Bronchial epithelial cell (primary cell): Measurements from ENCODE around the gene TOP1. TPM values are rescaled to one million over a fixed set of nuclear protein-coding genes. Genes with fewer than 3 reads are reported as not detected.

Source experiments
- DNase-seq: peaks from one replicate; pipeline ENCODE4 v3.0.0-alpha.2; 2010; ENCODE audit warnings: low read depth
- FAIRE-seq: peaks from 2 replicates; lab custom pipeline; 2011; peaks lifted over from hg19 to GRCh38; lab: Jason Lieb, UNC
- H3K27me3 ChIP-seq: 2 replicates; pipeline ENCODE4 v1.5.1; 2011; ENCODE audit warnings: low read length; ENCODE audit not compliant: control insufficient read depth, insufficient read depth
- H3K36me3 ChIP-seq: 2 replicates; pipeline ENCODE4 v1.5.1; 2011; ENCODE audit warnings: low read length; ENCODE audit not compliant: control insufficient read depth, insufficient read depth
- H3K4me3 ChIP-seq: 2 replicates; pipeline ENCODE4 v1.5.1; 2011; ENCODE audit warnings: mild to moderate bottlenecking, low read depth, low read length, control low read depth
- total RNA-seq: library from RNA; depleted of rRNA; stranded (reverse); fragments of >200 nt; gene quantifications from 2 replicates; pipeline ENCODE4 v1.2.1, GENCODE V29; 2014
- TF ChIP-seq, protein P1 (sequence below): IDR thresholded peaks from 2 replicates; pipeline ENCODE4 v1.5.1; 2011; ENCODE audit warnings: mild to moderate bottlenecking, moderate library complexity, low read length, control low read depth, inconsistent platforms; ENCODE audit not compliant: insufficient read depth, severe bottlenecking

TOP1 gene
- total RNA-seq, 1 donor from 2014 or later = 18.2 TPM

DNA sequence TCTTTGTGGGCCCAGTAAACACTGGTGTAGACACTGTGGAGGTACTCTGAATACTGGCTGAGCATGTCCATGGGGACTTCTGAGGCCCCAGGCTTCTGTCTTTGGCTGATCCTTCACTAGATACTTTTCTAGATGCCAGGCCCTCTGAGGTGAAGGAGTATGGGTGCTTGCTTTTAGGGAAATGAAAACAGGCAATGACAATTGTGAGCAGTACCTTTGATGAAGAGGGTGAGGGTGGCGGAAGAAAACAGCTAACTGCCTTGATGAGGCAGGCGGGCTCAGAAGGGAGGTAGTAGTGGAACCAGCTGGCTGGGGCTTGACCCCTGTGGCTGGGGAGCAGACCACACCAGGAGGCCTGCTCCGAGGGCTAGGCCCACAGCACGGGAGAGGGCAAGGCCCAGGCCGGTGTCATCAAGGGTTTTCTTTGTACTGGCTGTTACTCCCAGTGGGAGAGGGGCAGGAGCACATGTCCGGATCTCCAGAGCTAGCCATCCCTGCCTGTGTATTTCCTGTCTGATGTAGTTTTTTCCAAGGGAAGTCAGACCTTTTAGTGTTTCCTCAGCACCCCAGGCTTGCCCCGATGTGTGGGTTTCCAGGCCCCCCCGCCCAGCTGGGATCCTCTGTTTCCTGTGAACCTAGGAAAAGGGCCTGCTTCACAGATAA lies 112.7 kb downstream of the TOP1 start:
- H3K27me3 ChIP-seq = no peaks in the 10 kb centered on the region
- H3K4me3 ChIP-seq = no peak overlapping the region
- FAIRE-seq = no peak
- TF ChIP-seq, protein P1, sequence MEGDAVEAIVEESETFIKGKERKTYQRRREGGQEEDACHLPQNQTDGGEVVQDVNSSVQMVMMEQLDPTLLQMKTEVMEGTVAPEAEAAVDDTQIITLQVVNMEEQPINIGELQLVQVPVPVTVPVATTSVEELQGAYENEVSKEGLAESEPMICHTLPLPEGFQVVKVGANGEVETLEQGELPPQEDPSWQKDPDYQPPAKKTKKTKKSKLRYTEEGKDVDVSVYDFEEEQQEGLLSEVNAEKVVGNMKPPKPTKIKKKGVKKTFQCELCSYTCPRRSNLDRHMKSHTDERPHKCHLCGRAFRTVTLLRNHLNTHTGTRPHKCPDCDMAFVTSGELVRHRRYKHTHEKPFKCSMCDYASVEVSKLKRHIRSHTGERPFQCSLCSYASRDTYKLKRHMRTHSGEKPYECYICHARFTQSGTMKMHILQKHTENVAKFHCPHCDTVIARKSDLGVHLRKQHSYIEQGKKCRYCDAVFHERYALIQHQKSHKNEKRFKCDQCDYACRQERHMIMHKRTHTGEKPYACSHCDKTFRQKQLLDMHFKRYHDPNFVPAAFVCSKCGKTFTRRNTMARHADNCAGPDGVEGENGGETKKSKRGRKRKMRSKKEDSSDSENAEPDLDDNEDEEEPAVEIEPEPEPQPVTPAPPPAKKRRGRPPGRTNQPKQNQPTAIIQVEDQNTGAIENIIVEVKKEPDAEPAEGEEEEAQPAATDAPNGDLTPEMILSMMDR = no peak
- H3K36me3 ChIP-seq = peaks cover 1% of the 10 kb centered on the region
- no peak for DNase-seq

DNA sequence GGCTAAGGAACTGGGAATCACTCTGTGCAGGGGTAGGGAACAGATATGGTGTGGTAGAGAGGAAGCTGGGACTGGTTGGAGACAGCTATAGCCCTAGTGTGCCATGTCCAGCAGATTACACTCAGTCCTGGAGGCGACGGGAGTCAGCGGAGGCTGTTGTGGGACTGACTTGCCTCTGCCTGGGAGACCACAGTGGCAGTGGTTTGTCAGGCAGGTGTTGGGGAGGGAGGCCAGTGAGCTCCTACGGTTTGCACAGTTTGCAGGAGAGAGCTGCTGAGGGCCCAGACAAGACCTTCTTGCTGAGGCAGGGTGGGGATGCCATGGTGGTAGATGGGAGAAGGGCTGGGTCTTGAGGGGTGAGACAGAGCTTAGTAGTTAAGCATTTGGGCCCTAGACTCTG lies 113.6 kb downstream of the TOP1 start:
- no peak for DNase-seq
- H3K36me3 ChIP-seq = peaks cover 1% of the 10 kb centered on the region
- H3K4me3 ChIP-seq = no peak overlapping the region
- TF ChIP-seq, protein P1 = no peak
- FAIRE-seq = no peak
- no peaks in the 10 kb centered on the region for H3K27me3 ChIP-seq

DNA sequence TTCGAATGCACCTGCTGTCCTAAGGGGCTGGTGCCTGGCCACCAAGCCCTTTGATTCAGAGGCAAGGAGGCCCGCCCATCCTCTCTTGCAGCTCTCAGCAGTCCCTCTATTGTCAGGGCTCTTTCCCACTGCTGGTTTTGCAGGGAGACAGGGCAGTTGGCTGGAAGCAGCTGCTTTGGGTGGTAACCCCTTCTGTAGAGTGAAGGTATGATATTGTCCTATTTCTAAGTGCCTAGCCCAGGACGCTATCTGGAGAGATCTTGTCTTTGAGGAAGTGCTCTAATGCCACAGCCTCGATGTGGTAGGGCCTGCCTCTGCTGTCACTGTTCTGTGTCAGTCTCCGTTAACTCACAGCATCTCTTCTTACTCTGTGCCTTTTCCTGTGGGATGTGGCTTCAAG lies 114.3 kb downstream of the TOP1 start:
- FAIRE-seq = no peak
- TF ChIP-seq, protein P1 = no peak
- Histone ChIP-seq H3K4me3 (no peak overlapping the region), H3K27me3 (no peaks in the 10 kb centered on the region), H3K36me3 (peaks cover 1% of the 10 kb centered on the region)
- DNase-seq = no peak

DNA sequence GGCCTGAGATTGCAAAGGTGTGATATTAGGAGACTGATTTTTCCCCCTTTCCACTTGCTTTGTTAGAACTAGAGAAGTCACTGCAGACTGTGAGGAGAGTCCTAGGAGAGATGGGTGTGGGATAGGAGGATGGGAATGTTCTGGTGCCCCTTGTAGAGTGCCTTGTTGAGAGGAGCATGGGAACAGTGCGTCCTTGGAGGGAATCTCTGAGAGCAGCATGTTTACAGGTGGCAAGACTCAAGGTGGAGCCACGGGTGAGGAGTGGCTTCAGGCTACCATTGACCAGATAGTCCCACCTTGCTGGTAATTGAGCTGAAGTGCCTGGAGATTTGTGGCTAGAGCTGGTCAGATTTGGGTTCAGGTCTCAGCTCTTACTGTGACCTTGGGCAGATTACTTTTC lies 114.7 kb downstream of the TOP1 start:
- no peak overlapping the region for H3K4me3 ChIP-seq
- peaks cover 1% of the 10 kb centered on the region for H3K36me3 ChIP-seq
- no peak for FAIRE-seq
- DNase-seq = no peak
- TF ChIP-seq, protein P1 = no peak
- H3K27me3 ChIP-seq = no peaks in the 10 kb centered on the region

DNA sequence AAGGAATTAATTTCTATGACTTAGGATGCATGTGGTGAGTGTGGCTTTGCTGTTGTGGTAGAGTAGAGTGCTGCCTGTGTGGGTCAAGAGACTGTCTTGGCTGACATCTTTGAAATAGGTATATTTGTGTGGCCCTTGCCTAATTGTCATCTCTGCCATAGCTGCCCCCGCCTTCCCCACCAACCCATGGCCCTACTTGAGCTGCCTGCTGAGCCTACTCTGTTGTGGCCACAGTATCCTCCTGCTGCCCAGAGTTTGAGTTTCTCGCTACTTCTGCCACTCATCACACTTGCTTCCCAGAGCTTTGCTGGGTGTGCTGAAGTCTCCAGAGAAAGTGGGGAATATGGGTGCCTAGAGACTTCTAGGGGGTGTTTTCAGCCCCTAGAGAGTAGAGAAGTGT lies 116.7 kb downstream of the TOP1 start:
- DNase-seq = no peak

More for the DNA sequence above, 116.7 kb downstream of the TOP1 start:
- H3K4me3 ChIP-seq = no peak overlapping the region
- H3K36me3 ChIP-seq = peaks cover 1% of the 10 kb centered on the region
- no peak for FAIRE-seq
- TF ChIP-seq, protein P1 = no peak
- no peaks in the 10 kb centered on the region for H3K27me3 ChIP-seq
